Esophagus (tissue), 2 donors: ENCODE data around the gene ZSCAN22. TPM values are rescaled to one million over a fixed set of nuclear protein-coding genes. Genes with fewer than 3 reads are reported as not detected.

ENCODE experiments used
- polyA plus RNA-seq, 2 donors: library from polyadenylated mRNA; stranded (reverse); fragments of 200-250 nt; gene quantifications; one replicate each; pipeline ENCODE4 v1.2.3, GENCODE V29; 2013
- donor health status: healthy with polysubstance abuse.
- donor health status: Bipolar disorder and iron deficiency.

ZSCAN22 gene
- polyA plus RNA-seq, 2 donors = 0.87 to 1.0 TPM

Other genes with a start within 250 kb of the ZSCAN22 start
- gene ZSCAN18, start 228.8 kb upstream of the ZSCAN22 start, polyA plus RNA-seq = 10 to 100 TPM; 20.2 to 22.9 TPM
- 1 to 10 TPM; 2.0 to 2.3 TPM for gene ZNF329, start 176.2 kb upstream of the ZSCAN22 start, polyA plus RNA-seq
- 10 to 100 TPM; 15.4 to 16.7 TPM for gene ZNF274, start 143.9 kb upstream of the ZSCAN22 start, polyA plus RNA-seq
- gene ZNF544, start 98.1 kb upstream of the ZSCAN22 start, polyA plus RNA-seq = 10 to 100 TPM; 14.7 to 17.9 TPM
- 1 to 10 TPM in 1 of 2 donors, under 1 TPM in 1; 0.91 to 1.6 TPM for gene ZNF8, start 48.0 kb upstream of the ZSCAN22 start, polyA plus RNA-seq
- 10 to 100 TPM; 15.2 to 23.1 TPM for gene ERVK3-1, start 21.6 kb upstream of the ZSCAN22 start, polyA plus RNA-seq
- gene A1BG, start 26.5 kb downstream of the ZSCAN22 start, polyA plus RNA-seq = 10 to 100 TPM in 1 of 2 donors, 1 to 10 TPM in 1; 5.4 to 10.6 TPM
- gene ZNF497, start 35.8 kb downstream of the ZSCAN22 start, polyA plus RNA-seq = 1 to 10 TPM in 1 of 2 donors, under 1 TPM in 1; 0.96 to 2.2 TPM
- gene ZNF837, start 54.0 kb downstream of the ZSCAN22 start, polyA plus RNA-seq = 1 to 10 TPM; 2.5 to 2.8 TPM
- 1,000 to 10,000 TPM in 1 of 2 donors, 100 to 1,000 TPM in 1; 725 to 1,912 TPM for gene RPS5, start 60.3 kb downstream of the ZSCAN22 start, polyA plus RNA-seq
- 1 to 10 TPM; 1.6 to 4.6 TPM for gene RNF225, start 68.7 kb downstream of the ZSCAN22 start, polyA plus RNA-seq
- gene ZNF584, start 81.7 kb downstream of the ZSCAN22 start, polyA plus RNA-seq = 1 to 10 TPM; 3.9 to 8.9 TPM
- gene ZNF132, start 113.2 kb downstream of the ZSCAN22 start, polyA plus RNA-seq = under 1 TPM; 0.83 to 0.89 TPM
- 1 to 10 TPM; 2.4 to 2.8 TPM for gene ZNF324B, start 124.6 kb downstream of the ZSCAN22 start, polyA plus RNA-seq
- 1 to 10 TPM; 5.1 to 5.6 TPM for gene ZNF324, start 140.1 kb downstream of the ZSCAN22 start, polyA plus RNA-seq
- gene ZNF446, start 149.4 kb downstream of the ZSCAN22 start, polyA plus RNA-seq = 1 to 10 TPM; 6.9 to 9.9 TPM
- 1 to 10 TPM; 7.0 to 7.2 TPM for gene SLC27A5, start 185.0 kb downstream of the ZSCAN22 start, polyA plus RNA-seq
- 1 to 10 TPM; 6.4 to 7.4 TPM for gene ZBTB45, start 192.8 kb downstream of the ZSCAN22 start, polyA plus RNA-seq
- 100 to 1,000 TPM; 159 to 175 TPM for gene TRIM28, start 217.1 kb downstream of the ZSCAN22 start, polyA plus RNA-seq
- gene CHMP2A, start 228.1 kb downstream of the ZSCAN22 start, polyA plus RNA-seq = 100 to 1,000 TPM; 174 to 262 TPM
- 10 to 100 TPM; 22.7 to 41.4 TPM for gene UBE2M, start 231.6 kb downstream of the ZSCAN22 start, polyA plus RNA-seq
- 10 to 100 TPM; 15.3 to 35.9 TPM for gene MZF1, start 246.3 kb downstream of the ZSCAN22 start, polyA plus RNA-seq